AG10803 (cell line): ENCODE data around the gene PRMT5.

Source experiments
- DNase-seq: peaks from one replicate; pipeline ENCODE4 v3.0.0; 2010; ENCODE audit warnings: low read depth
- H3K4me3 ChIP-seq: 2 replicates; pipeline ENCODE4 v1.5.1; 2011; ENCODE audit warnings: mild to moderate bottlenecking, low read length, control low read depth
- CTCF ChIP-seq: conservative IDR thresholded peaks from 2 replicates; pipeline ENCODE4 v1.5.1; 2011; ENCODE audit warnings: mild to moderate bottlenecking, low read length, control low read depth, inconsistent platforms

The PRMT5 gene

GRCh38 chr14:22929961-22930364 lies 787 bp upstream of the PRMT5 start:
- no peak for DNase-seq
- TF ChIP-seq CTCF: no peak
- H3K4me3 ChIP-seq: peak overlapping the region; percentile 61

- no peak for DNase-seq
- TF ChIP-seq CTCF: no peak
- peak overlapping the region; percentile 99 for H3K4me3 ChIP-seq
These were observed 706 bp downstream of the PRMT5 start for GRCh38 chr14:22928237-22929103.

GRCh38 chr14:22926316-22926715 lies 2.9 kb downstream of the PRMT5 start:
- no peak for TF ChIP-seq CTCF
- H3K4me3 ChIP-seq: no peak overlapping the region
- DNase-seq: peak; percentile 6

- DNase-seq: no peak
- no peak overlapping the region for H3K4me3 ChIP-seq
- TF ChIP-seq CTCF: no peak
These were observed 3.7 kb downstream of the PRMT5 start for GRCh38 chr14:22925513-22925912.

GRCh38 chr14:22923746-22924145 lies 5.4 kb downstream of the PRMT5 start:
- no peak for TF ChIP-seq CTCF
- H3K4me3 ChIP-seq: no peak overlapping the region

GRCh38 chr14:22922294-22922693 lies 6.9 kb downstream of the PRMT5 start:
- no peak for TF ChIP-seq CTCF
- H3K4me3 ChIP-seq: no peak overlapping the region
- DNase-seq: no peak

More at GRCh38 chr14:22923746-22924145, 5.4 kb downstream of the PRMT5 start:
- DNase-seq: no peak

GRCh38 chr14:22920697-22921096 lies 8.5 kb downstream of the PRMT5 start:
- no peak for DNase-seq
- TF ChIP-seq CTCF: no peak
- no peak overlapping the region for H3K4me3 ChIP-seq
